GM18951 (cell line): Measurements from ENCODE around the gene AZIN2.
"Not testable (repeated sequence)": the region's sequence is repeated elsewhere in the genome, so short reads cannot be mapped to it uniquely, and the experiment has no call there.

Experiments used
- POLR2A ChIP-seq: IDR thresholded peaks from 4 replicates; pipeline ENCODE4 v1.6.1; 2011; ENCODE audit warnings: mild to moderate bottlenecking; ENCODE audit not compliant: insufficient read length, insufficient read depth; ENCODE audit errors: extremely low read depth
- in situ Hi-C: fragments of 300-500 bp; cut with MboI; formaldehyde crosslinking; loops from one replicate; pipeline ENCODE4 v1.12.0; 2022; ENCODE audit warnings: low sequenced_read_pairs, mixed read lengths, inconsistent platforms; ENCODE audit not compliant: unreplicated experiment

The AZIN2 gene

GRCh38 chr1:33093004-33093403, 12.1 kb downstream of the AZIN2 start:
- in situ Hi-C loops = no loop called here

GRCh38 chr1:33094486-33094885, 13.5 kb downstream of the AZIN2 start:
- in situ Hi-C loops = no loop called here
- no peak for TF ChIP-seq POLR2A

More at GRCh38 chr1:33093004-33093403, 12.1 kb downstream of the AZIN2 start:
- TF ChIP-seq POLR2A = no peak

GRCh38 chr1:33094971-33095604, 14.1 kb downstream of the AZIN2 start:
- in situ Hi-C loops = no loop called here
- no peak for TF ChIP-seq POLR2A

- no peak for TF ChIP-seq POLR2A
- in situ Hi-C loops = no loop called here
Measured at GRCh38 chr1:33096363-33097005, 15.5 kb downstream of the AZIN2 start.

GRCh38 chr1:33097137-33097611, 16.2 kb downstream of the AZIN2 start:
- in situ Hi-C loops = no loop called here
- no peak for TF ChIP-seq POLR2A

- in situ Hi-C loops = no loop called here
- no peak for TF ChIP-seq POLR2A
Measured at GRCh38 chr1:33097762-33098161, 16.8 kb downstream of the AZIN2 start.

GRCh38 chr1:33098371-33098770, 17.4 kb downstream of the AZIN2 start:
- in situ Hi-C loops = no loop called here
- TF ChIP-seq POLR2A = no peak

- peak; percentile 17 for TF ChIP-seq POLR2A
- in situ Hi-C loops = no loop called here
Measured at GRCh38 chr1:33099290-33100118, 18.6 kb downstream of the AZIN2 start.

- in situ Hi-C loops = not testable (repeated sequence)
Measured at GRCh38 chr1:33100119-33100415, 19.1 kb downstream of the AZIN2 start.

GRCh38 chr1:33110477-33110876, 29.5 kb downstream of the AZIN2 start:
- no peak for TF ChIP-seq POLR2A
- in situ Hi-C loops = no loop called here

- TF ChIP-seq POLR2A = no peak
- in situ Hi-C loops = no loop called here
Measured at GRCh38 chr1:33111965-33112364, 31.0 kb downstream of the AZIN2 start.

- TF ChIP-seq POLR2A = no peak
- in situ Hi-C loops = no loop called here
Measured at GRCh38 chr1:33117440-33118085, 36.6 kb downstream of the AZIN2 start.

GRCh38 chr1:33118274-33118673, 37.3 kb downstream of the AZIN2 start:
- no peak for TF ChIP-seq POLR2A
- in situ Hi-C loops = no loop called here
